Measurements from ENCODE around the gene TMEM25. TPM values are rescaled to one million over a fixed set of nuclear protein-coding genes. Genes with fewer than 3 reads are reported as not detected.
A peak's percentile ranks its signal among the peaks of the same experiment; 100 is the strongest.

The TMEM25 gene
- total RNA-seq, 3 donors from 2014 or later (not counting 1 experiment from before 2014, with no cell fraction given) = 4.1 to 11.0 (median 9.3) TPM

- WGBS (ENCODE audit: insufficient coverage) = 76% methylated on average over 6 of the region's 6 CpGs
- Histone ChIP-seq H3K4me3 (ENCODE audit: low read length) (no peak overlapping the region), H3K27ac (ENCODE audit: low read length) (no peak overlapping the region), H3K9me3 (ENCODE audit: control insufficient read depth, insufficient read depth, low read length) (no peaks in the 10 kb centered on the region), H3K27me3 (ENCODE audit: control insufficient read depth, insufficient read depth, low read length) (no peaks in the 10 kb centered on the region), H3K36me3 (ENCODE audit: control insufficient read depth, insufficient read depth, low read length) (peaks cover 55% of the 10 kb centered on the region), H3K4me1 (ENCODE audit: control insufficient read depth, insufficient read depth, low read length) (no peaks in the 10 kb centered on the region)
- H3K4me1 Mint-ChIP-seq = peaks cover 8 to 14% of the 10 kb centered on the region in 2 donors
- ATAC-seq (no peak), DNase-seq (no peak)
- H3K27ac Mint-ChIP-seq = peak overlapping the region in 1 of 2 donors; percentile 41
- no peaks in the 10 kb centered on the region for H3K9me3 Mint-ChIP-seq
- H3K27me3 Mint-ChIP-seq (ENCODE audit: low read depth in 2 of 2) = no peaks in the 10 kb centered on the region
- intact Hi-C loops (cut with micrococcal nuclease) = no loop called here
- peaks cover 15% of the 10 kb centered on the region for H3K36me3 Mint-ChIP-seq
- no peak for TF ChIP-seq CTCF (IDR thresholded peaks at IDR 0.05)
- no peak overlapping the region for H3K4me3 Mint-ChIP-seq
Measured at GRCh38 chr11:118522571-118523072, 8.4 kb upstream of the TMEM25 start.

- no peaks in the 10 kb centered on the region for H3K4me1 ChIP-seq (ENCODE audit: control insufficient read depth, insufficient read depth, low read length)
- H3K36me3 Mint-ChIP-seq = peaks cover 14% of the 10 kb centered on the region
- DNase-seq = no peak
- H3K9me3 Mint-ChIP-seq = no peaks in the 10 kb centered on the region
- peak overlapping the region; percentile 10 to 39 for H3K27ac Mint-ChIP-seq
- no peak overlapping the region for H3K4me3 ChIP-seq (ENCODE audit: low read length)
- no peaks in the 10 kb centered on the region for H3K9me3 ChIP-seq (ENCODE audit: control insufficient read depth, insufficient read depth, low read length)
- intact Hi-C loops (cut with micrococcal nuclease) = no loop called here
- no peak overlapping the region for H3K27ac ChIP-seq (ENCODE audit: low read length)
- peaks cover 14 to 20% of the 10 kb centered on the region in 2 donors for H3K4me1 Mint-ChIP-seq
- no peak for ATAC-seq
- H3K27me3 Mint-ChIP-seq (ENCODE audit: low read depth in 2 of 2) = no peaks in the 10 kb centered on the region
- H3K36me3 ChIP-seq (ENCODE audit: control insufficient read depth, insufficient read depth, low read length) = peaks cover 46% of the 10 kb centered on the region
- H3K27me3 ChIP-seq (ENCODE audit: control insufficient read depth, insufficient read depth, low read length) = no peaks in the 10 kb centered on the region
- TF ChIP-seq CTCF (IDR thresholded peaks at IDR 0.05) = no peak
- H3K4me3 Mint-ChIP-seq = no peak overlapping the region
Measured at GRCh38 chr11:118524356-118524755, 6.6 kb upstream of the TMEM25 start.

- H3K9me3 ChIP-seq (ENCODE audit: control insufficient read depth, insufficient read depth, low read length) = no peaks in the 10 kb centered on the region
- H3K4me1 Mint-ChIP-seq = peaks cover 20 to 24% of the 10 kb centered on the region in 2 donors
- ATAC-seq (no peak), DNase-seq (no peak)
- H3K27ac Mint-ChIP-seq = peak overlapping the region; percentile 10 to 39
- H3K27ac ChIP-seq (ENCODE audit: low read length) = no peak overlapping the region
- peaks cover 41% of the 10 kb centered on the region for H3K36me3 ChIP-seq (ENCODE audit: control insufficient read depth, insufficient read depth, low read length)
- intact Hi-C loops (cut with micrococcal nuclease) = no loop called here
- 81% methylated on average over 5 of the region's 6 CpGs for WGBS (ENCODE audit: insufficient coverage)
- H3K4me1 ChIP-seq (ENCODE audit: control insufficient read depth, insufficient read depth, low read length) = peaks cover 6% of the 10 kb centered on the region
- no peaks in the 10 kb centered on the region for H3K27me3 Mint-ChIP-seq (ENCODE audit: low read depth in 2 of 2)
- no peak overlapping the region for H3K4me3 ChIP-seq (ENCODE audit: low read length)
- peaks cover 9% of the 10 kb centered on the region for H3K36me3 Mint-ChIP-seq
- no peak overlapping the region for H3K4me3 Mint-ChIP-seq
- no peaks in the 10 kb centered on the region for H3K9me3 Mint-ChIP-seq
- TF ChIP-seq CTCF (IDR thresholded peaks at IDR 0.05) = no peak
- H3K27me3 ChIP-seq (ENCODE audit: control insufficient read depth, insufficient read depth, low read length) = no peaks in the 10 kb centered on the region
Measured at GRCh38 chr11:118524757-118525470, 6.1 kb upstream of the TMEM25 start.
